MCF 10A (cell line): Measurements from ENCODE around the gene SOX6. TPM values are rescaled to one million over a fixed set of nuclear protein-coding genes. Genes with fewer than 3 reads are reported as not detected.

Experiments
- BruUV-seq: library from RNA; stranded (reverse); fragments of 400-500 nt; replicated peaks from 2 replicates; lab custom pipeline; 2021; lab: Mats Ljungman, UMichigan
- CTCF ChIA-PET: fragments of 300-600 bp; sonication (Branson Sonifier 250); formaldehyde crosslinking; extraction: SDS; loops from one replicate; lab custom pipeline; 2021; ENCODE audit warnings: antibody characterized with exemption, inconsistent platforms; lab: Yijun Ruan, JAX
- POLR2A ChIA-PET: fragments of 300-600, 350-650 bp; sonication (Branson Sonifier 250); formaldehyde crosslinking; extraction: SDS; loops from one replicate; lab custom pipeline; 2020; ENCODE audit warnings: antibody characterized with exemption, inconsistent platforms; lab: Yijun Ruan, JAX
- DNase-seq: peaks from one replicate; pipeline ENCODE4 v3.0.0-alpha.2; 2018; ENCODE audit not compliant: unreplicated experiment
- H3K27ac Mint-ChIP-seq: one replicate; pipeline ENCODE4 v1.8.0; 2022; ENCODE audit warnings: mild to moderate bottlenecking, low read depth, mixed read lengths; ENCODE audit not compliant: unreplicated experiment
- H3K27me3 Mint-ChIP-seq: one replicate; pipeline ENCODE4 v1.8.0; 2022; ENCODE audit warnings: mixed read lengths; ENCODE audit not compliant: insufficient read depth, unreplicated experiment
- H3K36me3 Mint-ChIP-seq: one replicate; pipeline ENCODE4 v1.8.0; 2022; ENCODE audit warnings: mild to moderate bottlenecking, moderate library complexity, mixed read lengths; ENCODE audit not compliant: insufficient read depth, unreplicated experiment
- H3K4me1 Mint-ChIP-seq: one replicate; pipeline ENCODE4 v1.8.0; 2022; ENCODE audit warnings: mixed read lengths; ENCODE audit not compliant: insufficient read depth, unreplicated experiment
- H3K4me3 Mint-ChIP-seq: one replicate; pipeline ENCODE4 v1.8.0; 2022; ENCODE audit warnings: mild to moderate bottlenecking, moderate library complexity, mixed read lengths; ENCODE audit not compliant: unreplicated experiment
- H3K9me3 Mint-ChIP-seq: one replicate; pipeline ENCODE4 v1.8.0; 2022; ENCODE audit warnings: mixed read lengths; ENCODE audit not compliant: unreplicated experiment
- CTCF ChIP-seq: fragments of 200-600 bp; IDR thresholded peaks from one replicate; pipeline ENCODE4 v1.8.0; 2022; ENCODE audit warnings: antibody characterized with exemption, mild to moderate bottlenecking; ENCODE audit not compliant: unreplicated experiment
- intact Hi-C: fragments of 100-400 bp; cut with micrococcal nuclease; formaldehyde crosslinking; loops from 2 replicates; pipeline ENCODE4 v1.14.1; 2022
- total RNA-seq: library from RNA; stranded (reverse); gene quantifications from 2 replicates; pipeline ENCODE4 v1.2.3, GENCODE V29; 2022

SOX6 gene
- total RNA-seq, 1 experiment from 2014 or later, result 6.4 TPM

- no peak for TF ChIP-seq CTCF
- H3K4me3 Mint-ChIP-seq, result no peak overlapping the region
- DNase-seq, result no peak
- H3K27me3 Mint-ChIP-seq, result no peaks in the 10 kb centered on the region
- CTCF ChIA-PET, result no interaction called here
- intact Hi-C loops, result no loop called here
- BruUV-seq, result no TSS peak
- H3K27ac Mint-ChIP-seq, result no peak overlapping the region
- no peaks in the 10 kb centered on the region for H3K4me1 Mint-ChIP-seq
- no peaks in the 10 kb centered on the region for H3K36me3 Mint-ChIP-seq
- POLR2A ChIA-PET, result no interaction called here
- H3K9me3 Mint-ChIP-seq, result no peaks in the 10 kb centered on the region
These were observed 238.2 kb downstream of the SOX6 start for GRCh38 chr11:16117989-16118756.

GRCh38 chr11:16114978-16115871, 241.1 kb downstream of the SOX6 start:
- Mint-ChIP-seq H3K4me1 (no peaks in the 10 kb centered on the region), H3K4me3 (no peak overlapping the region), H3K9me3 (no peaks in the 10 kb centered on the region), H3K27me3 (no peaks in the 10 kb centered on the region), H3K27ac (no peak overlapping the region), H3K36me3 (no peaks in the 10 kb centered on the region)
- BruUV-seq, result no TSS peak
- CTCF ChIA-PET, result interaction anchor here (0.6 kb wide), 1 partner anchor 322 kb away, joined by 8 read pairs; no protein-coding TSS in a partner anchor
- intact Hi-C loops, result no loop called here
- no peak for DNase-seq
- POLR2A ChIA-PET, result interaction anchor here (0.7 to 4.6 kb wide), 3 partner anchors 11 to 17 kb away, joined by 3 to 38 read pairs (median 4); no protein-coding TSS in a partner anchor
- no peak for TF ChIP-seq CTCF

GRCh38 chr11:16114431-16114830, 241.9 kb downstream of the SOX6 start:
- no peak for TF ChIP-seq CTCF
- DNase-seq, result no peak
- Mint-ChIP-seq H3K27ac (no peak overlapping the region), H3K27me3 (no peaks in the 10 kb centered on the region), H3K9me3 (no peaks in the 10 kb centered on the region), H3K4me1 (no peaks in the 10 kb centered on the region), H3K4me3 (no peak overlapping the region), H3K36me3 (no peaks in the 10 kb centered on the region)
- intact Hi-C loops, result no loop called here
- no TSS peak for BruUV-seq
- POLR2A ChIA-PET, result interaction anchor here (0.7 to 4.6 kb wide), 4 partner anchors 16 to 146 kb away, joined by 3 to 38 read pairs (median 3); no protein-coding TSS in a partner anchor
- CTCF ChIA-PET, result interaction anchor here (0.6 kb wide), 1 partner anchor 358 kb away, joined by 3 read pairs; no protein-coding TSS in a partner anchor
